NCI-H1417 (cell line): ENCODE data around the gene POLE.
"Not testable (repeated sequence)": the region's sequence is repeated elsewhere in the genome, so short reads cannot be mapped to it uniquely, and the experiment has no call there.

Experiments
- DNase-seq, 3 experiments: peaks; one replicate each; lab custom pipeline; 2025; lab: John Stamatoyannopoulos, UW

The POLE gene

GRCh38 chr12:132718644-132719043 is 31.5 kb upstream of the POLE start:
- DNase-seq, result no peak

- no peak for DNase-seq
Observed at GRCh38 chr12:132717531-132718387, 30.6 kb upstream of the POLE start.

- DNase-seq, result no peak
Observed at GRCh38 chr12:132717011-132717410, 29.9 kb upstream of the POLE start.

GRCh38 chr12:132716356-132716755 is 29.2 kb upstream of the POLE start:
- no peak for DNase-seq

GRCh38 chr12:132715874-132716273 is 28.7 kb upstream of the POLE start:
- DNase-seq, result no peak

DNA sequence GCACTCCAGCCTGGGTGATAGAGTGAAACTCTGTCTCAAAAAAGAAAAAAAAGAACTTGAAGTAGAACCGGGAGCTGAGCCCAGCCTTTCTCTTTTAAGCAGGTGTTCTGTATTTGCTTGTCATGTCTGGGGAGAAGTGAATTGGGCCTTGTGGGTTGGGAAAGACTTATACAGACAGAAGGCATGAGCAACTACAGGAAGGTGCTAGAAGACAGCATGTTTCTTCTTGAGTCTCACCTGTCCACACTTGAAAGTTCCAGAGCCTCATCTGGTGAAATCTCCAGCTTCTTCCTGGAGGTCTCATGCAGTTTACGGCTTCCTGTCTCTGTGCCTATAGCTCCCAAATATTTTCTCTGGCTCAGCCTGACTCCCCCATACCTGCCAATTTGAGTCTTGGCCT is 26.0 kb upstream of the POLE start:
- no peak for DNase-seq

DNA sequence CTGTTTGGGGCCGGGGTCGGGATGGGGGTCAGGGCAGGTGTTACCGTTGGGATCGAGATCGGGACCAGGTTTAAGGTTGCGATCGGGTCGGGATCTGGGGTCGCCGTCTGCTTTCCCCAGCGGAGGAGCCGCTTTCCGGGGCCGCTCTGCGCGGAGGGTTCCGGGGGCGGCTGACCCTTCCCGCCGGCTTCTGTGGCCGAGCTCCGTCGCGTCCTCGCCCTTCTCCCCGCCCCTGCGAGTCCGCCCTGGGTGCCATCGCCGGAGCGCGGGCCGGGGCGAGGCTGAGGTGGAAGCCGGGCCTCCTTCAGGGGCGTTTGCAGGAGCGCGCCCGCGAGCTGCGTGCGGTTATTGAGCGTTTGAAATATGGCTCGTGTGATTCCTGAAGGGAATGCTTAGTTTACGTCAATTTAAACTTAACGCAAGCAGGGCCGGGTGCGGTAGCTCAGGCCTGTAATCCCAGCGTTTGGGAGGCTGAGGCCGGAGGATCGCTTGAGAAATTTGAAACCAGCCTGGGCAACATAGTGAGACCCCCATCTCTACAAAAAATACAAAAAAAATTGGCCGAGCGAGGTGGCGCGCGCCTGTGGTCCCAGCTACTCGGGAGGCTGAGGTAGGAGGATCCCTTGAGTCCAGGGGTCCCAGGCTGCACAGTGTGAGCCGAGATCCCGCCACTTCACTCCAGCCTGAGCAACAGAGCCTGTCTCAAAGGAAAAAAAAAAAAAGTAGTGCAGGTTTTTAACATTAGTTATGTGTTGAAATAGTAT is 24.1 kb upstream of the POLE start:
- DNase-seq, result peak in 2 of 3 experiments; percentile 68

DNA sequence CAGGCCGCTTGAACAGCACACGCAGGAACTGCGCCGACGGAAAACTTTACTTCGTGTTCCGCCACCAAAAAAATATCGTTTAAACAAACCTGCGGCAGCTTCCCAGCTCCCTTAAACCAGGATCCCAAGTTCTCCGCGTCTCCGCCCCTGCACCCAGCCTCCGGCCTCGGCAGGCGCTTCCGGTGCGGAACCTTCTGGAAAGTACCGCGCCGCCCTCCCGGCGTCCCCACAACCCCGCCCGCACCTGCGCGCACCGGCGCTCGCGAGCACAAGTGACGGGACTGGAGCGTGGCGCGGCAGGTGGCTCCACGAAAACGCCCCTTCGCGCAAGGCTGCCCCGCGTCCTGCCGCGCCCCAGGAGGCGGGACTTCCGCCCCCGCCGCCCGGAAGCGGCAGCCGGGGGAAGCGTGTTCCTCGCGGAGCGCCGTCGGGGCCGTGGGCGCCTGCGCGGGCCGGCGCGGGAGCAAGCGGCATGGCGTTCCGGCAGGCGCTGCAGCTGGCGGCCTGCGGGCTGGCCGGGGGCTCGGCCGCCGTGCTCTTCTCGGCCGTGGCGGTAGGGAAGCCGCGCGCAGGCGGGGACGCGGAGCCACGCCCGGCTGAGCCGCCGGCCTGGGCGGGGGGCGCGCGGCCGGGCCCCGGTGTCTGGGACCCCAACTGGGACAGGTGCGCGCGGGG is 23.4 kb upstream of the POLE start, which contains the start of gene PGAM5:
Gene PGAM5 (plus strand): TSS at position 438 of the 675 bp plus-strand sequence. CDS start 35 bp downstream, at position 473.
- peak; percentile 93 to 95 (median 95) for DNase-seq

DNA sequence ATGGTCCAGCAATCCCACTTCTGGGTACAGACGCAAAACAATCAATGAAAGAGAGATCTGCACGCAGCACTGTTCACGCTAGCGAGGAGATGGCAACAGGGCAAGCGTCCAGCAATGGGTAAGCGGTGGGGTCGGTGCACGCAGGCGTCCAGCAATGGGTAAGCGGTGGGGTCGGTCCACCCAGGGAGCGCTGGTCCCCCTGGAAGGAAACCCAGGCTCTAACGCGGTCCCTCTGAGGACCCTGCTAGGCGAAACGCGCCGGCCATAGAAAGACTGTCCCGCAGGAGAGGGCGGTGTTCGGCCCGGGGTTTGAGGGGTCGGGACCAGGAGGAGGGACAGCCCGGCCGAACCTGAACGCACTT is 22.9 kb upstream of the POLE start:
- peak in 1 of 3 experiments; percentile 77 for DNase-seq

DNA sequence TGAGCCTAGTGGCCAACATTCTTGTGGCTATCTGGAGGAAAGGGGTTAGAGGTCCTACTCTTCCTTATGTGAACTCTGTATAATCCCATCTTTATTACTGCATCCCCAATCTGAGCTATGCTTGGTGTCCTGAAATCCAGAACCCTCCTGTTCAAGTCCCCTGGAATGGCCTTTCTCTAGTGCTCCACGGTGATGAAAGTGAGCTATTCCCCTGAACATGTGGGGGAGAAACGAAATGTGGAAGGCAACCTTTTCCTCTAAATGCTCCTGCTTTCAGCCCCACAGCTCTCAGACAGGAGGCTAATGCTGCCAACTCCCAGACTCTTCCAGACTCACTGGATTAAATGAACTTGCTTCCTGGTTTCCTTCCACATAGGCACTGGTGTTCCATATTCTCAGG is 21.0 kb upstream of the POLE start:
- no peak for DNase-seq

- no peak for DNase-seq
Observed at GRCh38 chr12:132707241-132707640, 20.1 kb upstream of the POLE start.

DNA sequence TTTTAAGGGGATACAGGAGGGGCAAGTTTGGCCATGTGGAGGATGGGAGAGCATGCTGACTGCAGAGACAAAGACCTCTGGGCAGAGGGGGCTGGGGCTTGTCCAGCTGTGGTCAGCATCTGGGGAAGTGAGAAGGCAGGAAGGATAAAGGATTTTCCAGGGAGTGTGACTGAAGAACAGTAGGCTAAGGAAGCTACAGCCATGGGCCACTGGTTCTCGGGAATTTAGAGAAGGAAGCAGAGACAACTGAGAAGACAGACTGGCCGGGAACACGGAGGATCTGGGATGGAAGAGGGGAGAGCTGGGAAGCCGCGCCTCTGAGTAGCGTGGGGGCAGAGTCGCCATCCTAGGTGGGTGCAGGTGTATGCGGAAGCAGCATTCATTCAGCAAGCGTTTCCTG is 16.5 kb upstream of the POLE start:
- DNase-seq, result no peak

- DNase-seq, result no peak
Observed at GRCh38 chr12:132702640-132703039, 15.5 kb upstream of the POLE start.

DNA sequence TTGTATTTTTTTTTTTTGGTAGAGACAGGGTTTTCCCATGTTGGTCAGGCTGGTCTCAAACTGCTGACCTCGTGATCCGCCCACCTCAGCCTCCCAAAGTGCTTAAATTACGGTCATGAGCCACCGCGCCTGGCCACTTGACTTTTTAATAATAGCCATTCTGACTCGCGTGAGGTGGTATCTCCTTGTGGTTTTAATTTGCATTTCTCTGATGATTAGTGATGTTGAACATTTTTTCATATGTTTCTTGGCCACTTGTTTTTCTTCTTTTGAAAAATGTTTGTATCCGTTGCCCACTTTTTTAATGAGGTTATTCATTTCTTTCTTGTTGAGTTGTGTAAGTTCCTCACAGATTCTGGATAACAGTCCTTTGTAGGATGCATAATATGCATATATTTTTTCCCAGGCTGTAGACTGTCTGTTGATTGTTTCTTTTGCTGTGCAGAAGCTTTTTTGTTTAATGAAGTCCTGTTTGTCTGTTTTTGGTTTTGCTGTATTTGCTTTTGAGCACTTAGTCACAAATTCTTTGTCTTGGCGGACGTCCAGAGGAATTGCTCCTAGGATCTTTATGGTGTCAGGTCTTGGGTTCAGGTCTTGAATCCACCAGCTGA is 13.2 kb upstream of the POLE start:
- DNase-seq, result no peak

- no peak for DNase-seq
Observed at GRCh38 chr12:132698341-132698740, 11.2 kb upstream of the POLE start.

DNA sequence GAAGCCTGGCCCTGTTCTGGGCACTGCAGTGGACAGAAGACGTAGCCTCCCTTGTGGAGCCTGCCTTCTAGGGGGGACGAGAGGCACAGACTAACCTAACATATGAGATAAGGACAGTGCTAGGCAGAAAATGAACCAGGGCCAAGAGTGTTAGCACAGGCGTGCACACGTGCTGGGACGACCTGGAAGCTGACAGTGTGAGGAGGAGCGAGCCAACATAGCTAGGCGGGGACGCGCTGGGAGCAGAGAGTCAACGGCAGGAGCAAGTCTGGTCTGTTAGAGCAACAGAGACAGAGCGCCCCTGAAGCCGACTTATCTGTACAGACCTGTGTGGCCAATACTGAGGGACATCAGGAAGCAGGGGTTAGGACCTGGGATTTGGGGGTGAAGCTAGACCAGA is 8.3 kb upstream of the POLE start:
- DNase-seq, result no peak

- not testable (repeated sequence) for DNase-seq
Observed at GRCh38 chr12:132694888-132695287, 7.7 kb upstream of the POLE start.

- not testable (repeated sequence) for DNase-seq
Observed at GRCh38 chr12:132692030-132692429, 4.9 kb upstream of the POLE start.

GRCh38 chr12:132690112-132690511 is 3.0 kb upstream of the POLE start:
- no peak for DNase-seq

DNA sequence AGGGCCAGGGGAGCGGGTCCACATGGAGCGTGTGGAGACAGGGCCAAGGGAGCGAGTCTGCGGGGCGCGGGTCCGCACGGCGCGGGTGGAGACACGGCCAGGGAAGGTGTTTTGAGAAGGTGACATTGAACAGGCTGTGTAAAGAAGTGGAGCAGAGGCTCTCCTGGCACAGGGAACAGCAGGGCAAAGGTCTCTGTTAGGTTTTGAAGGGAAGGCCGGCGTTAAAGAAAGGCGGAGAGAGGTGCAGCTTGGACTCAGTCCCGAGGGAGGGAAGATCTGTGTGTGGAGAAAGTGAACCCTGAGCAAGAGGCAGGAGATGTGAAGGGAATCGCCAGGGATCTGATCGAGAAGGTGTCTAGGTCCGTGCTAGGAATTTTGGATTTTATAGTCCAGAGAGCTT is 2.1 kb upstream of the POLE start:
- no peak for DNase-seq

- peak; percentile 53 to 96 (median 77) for DNase-seq
Observed at GRCh38 chr12:132686825-132687210, 324 bp downstream of the POLE start.

- no peak for DNase-seq
Observed at GRCh38 chr12:132685400-132685799, 1.7 kb downstream of the POLE start.
